22Rv1 (cell line): ENCODE measurements around the gene KRTAP5-5.

Experiments
- CTCF ChIP-seq: fragments of 450-650 bp; IDR thresholded peaks from 2 replicates; pipeline ENCODE4 v1.5.1; 2017; ENCODE audit warnings: mild to moderate bottlenecking
- ZFX ChIP-seq: fragments of 450-650 bp; IDR thresholded peaks from 2 replicates; pipeline ENCODE4 v1.6.1; 2017; ENCODE audit warnings: antibody characterized with exemption, borderline replicate concordance

GRCh38 chr11:1643146-1643690 is 13.6 kb downstream of the KRTAP5-5 start:
- TF ChIP-seq CTCF, result no peak
- TF ChIP-seq ZFX, result no peak
